ENCODE measurements around the gene LINGO3.

Gene LINGO3

DNA sequence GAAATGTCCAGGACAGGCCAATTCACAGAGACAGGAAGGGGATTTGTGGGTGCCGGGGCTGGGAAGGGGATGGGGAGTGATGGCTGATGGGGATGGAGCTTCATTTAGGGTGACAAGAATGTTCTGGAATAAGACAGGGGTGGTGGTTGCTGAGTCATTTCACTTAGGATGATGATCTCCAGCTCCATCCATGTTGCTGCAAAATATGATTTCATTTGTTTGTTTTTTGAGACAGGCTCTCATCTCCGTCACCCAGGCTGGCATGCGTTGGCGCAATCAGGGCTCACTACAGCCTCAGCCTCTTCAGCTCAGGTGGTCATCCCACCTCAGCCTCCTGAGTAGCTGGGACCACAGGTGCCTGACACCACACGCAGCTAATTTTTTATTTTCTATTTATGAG lies 48.6 kb downstream of the LINGO3 start:
- DNase-seq: no peak

Data from stimulated activated CD4-positive, alpha-beta T cell treated with anti-CD3 and anti-CD28 coated beads, Interleukin-4, amount 100 ng/mL, for 24 hours (primary cell).